ENCODE results near the gene LRRFIP2.

DNA sequence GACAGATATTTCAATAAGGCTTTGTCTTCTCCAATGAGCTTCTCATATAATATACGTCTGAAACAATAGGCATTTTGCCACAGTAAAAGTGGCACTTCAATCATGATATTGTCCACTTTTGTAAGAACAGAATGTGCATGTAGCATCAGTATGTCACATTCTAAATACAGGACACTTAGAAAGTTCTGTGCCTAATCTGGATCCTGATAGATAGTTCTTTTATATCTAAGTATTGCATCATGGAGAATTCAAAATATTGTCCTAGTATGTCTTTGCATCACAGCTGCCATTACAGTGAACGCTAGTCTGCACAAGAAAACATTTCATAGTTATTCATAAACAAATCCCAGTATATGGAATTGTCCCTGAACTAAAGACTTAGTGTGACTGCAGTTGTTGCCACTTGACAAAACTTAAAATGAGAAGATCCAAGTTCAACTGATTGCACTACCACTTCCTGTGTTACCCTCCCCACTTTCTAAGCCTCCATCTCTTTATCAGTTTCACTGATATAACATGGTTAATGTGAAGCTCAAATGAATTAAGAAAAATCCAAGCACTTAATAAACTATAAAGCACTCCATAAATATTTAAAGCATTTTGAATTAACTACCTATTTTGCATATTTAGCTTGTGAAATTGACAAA is 19.6 kb downstream of the LRRFIP2 start:
- TF ChIP-seq, protein P1, sequence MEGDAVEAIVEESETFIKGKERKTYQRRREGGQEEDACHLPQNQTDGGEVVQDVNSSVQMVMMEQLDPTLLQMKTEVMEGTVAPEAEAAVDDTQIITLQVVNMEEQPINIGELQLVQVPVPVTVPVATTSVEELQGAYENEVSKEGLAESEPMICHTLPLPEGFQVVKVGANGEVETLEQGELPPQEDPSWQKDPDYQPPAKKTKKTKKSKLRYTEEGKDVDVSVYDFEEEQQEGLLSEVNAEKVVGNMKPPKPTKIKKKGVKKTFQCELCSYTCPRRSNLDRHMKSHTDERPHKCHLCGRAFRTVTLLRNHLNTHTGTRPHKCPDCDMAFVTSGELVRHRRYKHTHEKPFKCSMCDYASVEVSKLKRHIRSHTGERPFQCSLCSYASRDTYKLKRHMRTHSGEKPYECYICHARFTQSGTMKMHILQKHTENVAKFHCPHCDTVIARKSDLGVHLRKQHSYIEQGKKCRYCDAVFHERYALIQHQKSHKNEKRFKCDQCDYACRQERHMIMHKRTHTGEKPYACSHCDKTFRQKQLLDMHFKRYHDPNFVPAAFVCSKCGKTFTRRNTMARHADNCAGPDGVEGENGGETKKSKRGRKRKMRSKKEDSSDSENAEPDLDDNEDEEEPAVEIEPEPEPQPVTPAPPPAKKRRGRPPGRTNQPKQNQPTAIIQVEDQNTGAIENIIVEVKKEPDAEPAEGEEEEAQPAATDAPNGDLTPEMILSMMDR (IDR thresholded peaks at IDR 0.05): no peak
- TF ChIP-seq EP300 (IDR thresholded peaks at IDR 0.05): no peak
- no peak for TF ChIP-seq POLR2A (IDR thresholded peaks at IDR 0.05)
